ENCODE data around the gene CNOT6. TPM values are rescaled to one million over a fixed set of nuclear protein-coding genes. Genes with fewer than 3 reads are reported as not detected.

Gene CNOT6
- total RNA-seq, 4 donors from 2014 or later = 14.6 to 20.0 (median 19.3) TPM

DNA sequence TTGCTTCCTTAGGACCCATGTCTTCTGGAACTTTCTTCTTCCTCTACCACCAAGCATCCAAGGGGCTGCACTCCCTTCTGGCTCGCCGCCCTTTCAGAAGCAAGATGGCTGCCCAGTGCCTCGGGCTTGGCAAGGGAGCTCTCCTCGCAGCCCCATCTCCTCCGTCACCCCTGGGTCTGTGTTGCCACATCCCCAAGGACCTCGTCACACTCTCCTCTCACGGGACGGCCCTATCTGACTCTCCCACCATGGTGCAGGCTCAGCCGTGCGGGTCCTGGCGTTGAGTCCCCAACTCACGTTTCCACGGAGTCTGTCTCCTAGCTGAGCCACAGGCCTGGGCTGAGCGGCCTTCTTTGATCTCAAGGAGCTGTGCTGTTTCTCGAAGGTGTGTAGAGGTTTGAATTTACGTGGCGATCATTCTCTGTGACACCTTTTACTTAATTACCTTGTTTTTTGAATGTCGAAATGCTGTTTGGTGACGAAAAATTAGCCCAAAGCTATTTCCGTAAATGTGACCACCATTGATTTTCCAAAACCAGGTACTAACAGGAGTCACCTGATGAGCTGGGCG, 112.1 kb downstream of the CNOT6 start:
- no peaks in the 10 kb centered on the region for H3K4me1 ChIP-seq
- no peaks in the 10 kb centered on the region for H3K36me3 ChIP-seq
- TF ChIP-seq POLR2AphosphoS5 (IDR thresholded peaks at IDR 0.05) (no peak), POLR2A (IDR thresholded peaks at IDR 0.05) (no peak), CTCF (IDR thresholded peaks at IDR 0.05) (no peak), EP300 (IDR thresholded peaks at IDR 0.05; ENCODE audit: low read depth) (no peak)
- no peak overlapping the region for H3K27ac ChIP-seq
- no peaks in the 10 kb centered on the region for H3K27me3 ChIP-seq
- no peaks in the 10 kb centered on the region for H3K9me3 ChIP-seq
- H3K4me3 ChIP-seq = no peak overlapping the region
- DNase-seq = no peak
- intact Hi-C loops (cut with DNase I; ENCODE audit: low total_unique reads) (no loop called here), in situ Hi-C loops (cut with MboI; ENCODE audit: low pct_ligation_motif_present in 1 of 4, low pct_unique_long_range_greater_than_20kb in 1 of 4, low sequenced_read_pairs in 3 of 4) (no loop called here)
- 78 to 80% methylated on average over 8 to 21 of the region's 21 CpGs for WGBS, 2 donors (ENCODE audit: low coverage in 1 of 2)

DNA sequence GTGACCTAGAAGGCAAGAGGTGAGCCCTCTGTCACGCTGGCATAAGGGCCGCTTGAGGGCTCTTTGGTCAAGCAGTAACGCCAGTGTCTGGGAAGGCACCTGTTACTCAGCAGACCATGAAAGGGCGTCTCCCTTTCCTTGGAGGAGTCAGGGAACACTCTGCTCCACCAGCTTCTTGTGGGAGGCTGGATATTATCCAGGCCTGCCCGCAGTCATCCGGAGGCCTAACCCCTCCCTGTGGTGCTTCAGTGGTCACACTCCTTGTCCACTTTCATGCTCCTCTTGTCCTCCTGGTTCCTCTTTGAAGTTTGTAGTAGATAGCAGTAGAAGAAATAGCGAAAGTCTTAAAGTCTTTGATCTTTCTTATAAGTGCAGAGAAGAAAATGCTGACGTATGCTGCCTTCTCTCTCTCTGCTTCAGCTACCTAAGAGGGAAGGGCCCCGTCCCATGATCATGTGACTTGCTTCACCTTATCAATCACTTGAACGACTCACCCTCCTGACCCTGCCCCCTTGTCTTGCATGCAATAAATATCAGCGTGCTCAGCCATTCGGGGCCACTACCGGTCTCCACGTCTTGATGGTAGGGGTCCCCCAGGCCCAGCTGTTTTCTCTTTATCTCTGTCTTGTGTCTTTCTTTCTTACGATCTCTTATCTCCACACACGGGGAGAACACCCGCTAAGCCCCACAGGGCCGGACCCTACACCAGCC, 113.8 kb downstream of the CNOT6 start:
- H3K36me3 ChIP-seq = no peaks in the 10 kb centered on the region
- in situ Hi-C loops (cut with MboI; ENCODE audit: low pct_ligation_motif_present in 1 of 4, low pct_unique_long_range_greater_than_20kb in 1 of 4, low sequenced_read_pairs in 3 of 4) = no loop called here
- WGBS, 2 donors (ENCODE audit: low coverage in 1 of 2) = 63 to 65% methylated on average over 4 to 18 of the region's 18 CpGs
- DNase-seq = no peak
- H3K27me3 ChIP-seq = no peaks in the 10 kb centered on the region
- H3K4me1 ChIP-seq = no peaks in the 10 kb centered on the region
- intact Hi-C loops (cut with DNase I; ENCODE audit: low total_unique reads) = no loop called here
- H3K27ac ChIP-seq = no peak overlapping the region
- TF ChIP-seq EP300 (IDR thresholded peaks at IDR 0.05; ENCODE audit: low read depth) (no peak), POLR2AphosphoS5 (IDR thresholded peaks at IDR 0.05) (no peak), CTCF (IDR thresholded peaks at IDR 0.05) (no peak), POLR2A (IDR thresholded peaks at IDR 0.05) (no peak)
- no peak overlapping the region for H3K4me3 ChIP-seq
- H3K9me3 ChIP-seq = no peaks in the 10 kb centered on the region

- Histone ChIP-seq H3K36me3 (no peaks in the 10 kb centered on the region), H3K4me1 (no peaks in the 10 kb centered on the region), H3K27me3 (no peaks in the 10 kb centered on the region), H3K9me3 (no peaks in the 10 kb centered on the region), H3K27ac (no peak overlapping the region), H3K4me3 (no peak overlapping the region)
- DNase-seq = no peak
- intact Hi-C loops (cut with DNase I; ENCODE audit: low total_unique reads) = no loop called here
- TF ChIP-seq CTCF (IDR thresholded peaks at IDR 0.05) (no peak), POLR2AphosphoS5 (IDR thresholded peaks at IDR 0.05) (no peak), EP300 (IDR thresholded peaks at IDR 0.05; ENCODE audit: low read depth) (no peak), POLR2A (IDR thresholded peaks at IDR 0.05) (no peak)
- in situ Hi-C loops (cut with MboI; ENCODE audit: low pct_ligation_motif_present in 1 of 4, low pct_unique_long_range_greater_than_20kb in 1 of 4, low sequenced_read_pairs in 3 of 4) = no loop called here
- WGBS, 2 donors (ENCODE audit: low coverage in 1 of 2) = 90% methylated on average over 26 of the region's 26 CpGs; no CpG with 5 or more reads in 1 of the 2 donors
These were observed 114.6 kb downstream of the CNOT6 start for GRCh38 chr5:180608572-180609310.

DNA sequence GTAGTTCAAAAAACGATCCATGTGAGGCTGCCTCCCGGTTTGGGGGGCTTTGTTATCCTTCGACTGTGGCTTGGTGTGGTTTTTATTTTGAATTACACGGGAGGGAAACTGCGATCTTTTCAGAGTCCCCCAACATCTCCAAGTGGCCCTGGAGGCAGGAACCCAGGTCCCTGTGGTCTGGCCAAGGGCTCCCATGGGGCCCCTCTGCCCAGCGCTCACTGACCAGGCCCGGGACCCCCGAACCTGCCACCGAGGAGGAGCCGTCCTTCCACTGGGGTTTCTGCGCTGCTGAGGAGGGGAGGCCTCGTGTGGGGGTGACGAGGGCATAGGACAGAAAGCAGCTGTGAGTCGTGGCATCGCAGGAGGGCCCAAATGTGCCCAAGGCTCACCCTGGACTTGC, 115.2 kb downstream of the CNOT6 start:
- 78% methylated on average over 14 of the region's 15 CpGs; no CpG with 5 or more reads in 1 of the 2 donors for WGBS, 2 donors (ENCODE audit: low coverage in 1 of 2)
- Histone ChIP-seq H3K4me1 (no peaks in the 10 kb centered on the region), H3K36me3 (no peaks in the 10 kb centered on the region), H3K4me3 (no peak overlapping the region), H3K27me3 (no peaks in the 10 kb centered on the region), H3K27ac (no peak overlapping the region), H3K9me3 (no peaks in the 10 kb centered on the region)
- no peak for DNase-seq
- intact Hi-C loops (cut with DNase I; ENCODE audit: low total_unique reads) = no loop called here
- in situ Hi-C loops (cut with MboI; ENCODE audit: low pct_ligation_motif_present in 1 of 4, low pct_unique_long_range_greater_than_20kb in 1 of 4, low sequenced_read_pairs in 3 of 4) = no loop called here
- TF ChIP-seq POLR2AphosphoS5 (IDR thresholded peaks at IDR 0.05) = no peak

Data from transverse colon (tissue), 4 donors.